ENCODE results near the gene TACC2.

TACC2 gene

DNA sequence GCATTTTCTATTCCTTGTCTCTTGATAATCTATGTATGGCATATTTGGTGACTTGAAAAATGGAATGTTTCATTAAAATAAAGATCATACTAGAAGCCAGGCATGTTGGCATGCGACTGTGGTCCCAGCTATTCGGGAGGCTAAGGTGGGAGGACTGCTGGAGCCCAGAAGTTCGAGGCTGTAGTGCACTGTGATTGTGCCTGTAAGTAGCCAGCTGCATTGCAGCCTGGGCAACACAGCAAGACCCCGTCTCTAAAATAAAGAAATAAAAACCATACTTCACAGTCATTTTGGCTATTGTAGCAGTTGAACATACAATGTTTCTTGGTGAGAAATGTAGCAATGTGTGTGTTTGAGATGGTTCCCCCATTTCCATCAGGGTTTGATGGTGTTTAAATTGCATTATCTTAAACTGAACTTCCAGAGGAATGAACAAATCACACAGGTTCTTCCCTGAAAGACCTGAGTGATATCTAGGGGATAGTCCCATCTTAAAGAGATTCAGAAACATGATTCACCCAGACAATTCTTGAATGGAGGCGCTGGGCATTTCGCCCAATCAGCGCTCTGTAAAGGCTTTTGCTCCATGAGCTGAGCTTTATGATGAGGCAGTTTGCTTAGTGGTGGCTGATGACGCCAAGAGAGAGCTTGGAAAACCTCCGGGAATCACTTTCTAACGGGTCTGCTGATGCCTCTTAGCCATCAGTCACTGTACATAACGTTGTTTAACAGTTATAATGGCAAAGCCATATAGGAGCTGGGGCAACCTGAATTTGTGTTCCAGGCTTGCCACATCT lies 262.7 kb downstream of the TACC2 start:
- no peak for DNase-seq (ENCODE audit: low spot score)

DNA sequence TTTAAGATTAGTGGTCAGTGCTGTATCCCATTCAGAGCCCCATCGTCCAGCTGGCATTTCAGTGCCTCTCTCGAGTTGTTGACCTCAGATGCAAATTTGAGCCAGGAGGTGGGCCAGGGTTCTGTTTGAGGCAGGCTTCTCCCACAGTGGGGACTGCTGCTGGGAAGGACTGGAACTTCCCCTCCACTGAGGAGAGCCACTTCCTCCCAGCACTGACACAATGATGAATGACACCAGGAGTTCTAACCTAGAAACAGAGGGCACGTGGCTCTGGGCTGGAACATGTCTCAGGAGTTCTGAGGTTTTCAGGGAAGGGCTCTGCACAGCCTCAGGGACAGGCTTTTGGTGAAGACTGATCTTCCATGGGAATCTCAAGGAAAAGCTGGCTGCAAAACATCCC lies 263.8 kb downstream of the TACC2 start:
- DNase-seq (ENCODE audit: low spot score) = no peak

DNA sequence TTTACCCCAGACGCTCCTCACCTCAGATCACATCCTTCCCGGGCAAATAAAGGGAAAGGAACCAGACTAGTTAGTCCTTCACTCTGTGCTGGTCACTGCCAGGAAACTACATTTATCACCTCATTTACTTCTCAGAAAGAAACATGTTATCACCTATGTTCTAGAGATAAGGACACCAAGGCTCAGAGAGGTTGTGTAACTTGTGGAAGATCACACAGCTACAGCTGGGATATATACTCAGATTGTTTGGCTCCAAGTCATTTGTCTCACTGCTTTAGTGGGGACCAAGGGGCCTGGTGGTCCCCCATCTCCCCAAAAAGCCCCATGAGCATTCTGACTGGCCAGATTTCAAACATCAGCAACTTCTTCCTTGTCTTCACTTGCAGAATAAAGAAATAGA lies 264.6 kb downstream of the TACC2 start:
- DNase-seq (ENCODE audit: low spot score) = no peak

DNA sequence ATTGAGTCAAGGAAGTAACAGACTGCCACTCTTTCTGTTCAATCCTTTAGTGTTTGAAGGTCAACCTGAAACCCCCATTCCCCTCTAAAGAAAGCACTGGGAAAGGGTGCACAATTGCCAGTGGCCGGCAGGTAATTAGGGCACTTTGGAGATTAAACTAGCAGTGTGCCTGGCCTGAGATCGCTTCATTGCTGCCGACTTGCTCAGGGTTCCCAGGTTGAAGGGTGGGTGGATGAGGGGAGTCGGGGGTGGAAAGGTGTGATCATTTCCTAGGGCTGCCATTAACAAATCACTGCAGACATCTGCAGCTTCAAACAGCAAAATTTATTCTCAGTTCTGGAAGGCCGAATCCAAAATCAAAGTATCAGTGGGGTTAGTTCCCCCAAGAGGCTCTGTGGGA lies 265.9 kb downstream of the TACC2 start:
- DNase-seq (ENCODE audit: low spot score) = no peak

DNA sequence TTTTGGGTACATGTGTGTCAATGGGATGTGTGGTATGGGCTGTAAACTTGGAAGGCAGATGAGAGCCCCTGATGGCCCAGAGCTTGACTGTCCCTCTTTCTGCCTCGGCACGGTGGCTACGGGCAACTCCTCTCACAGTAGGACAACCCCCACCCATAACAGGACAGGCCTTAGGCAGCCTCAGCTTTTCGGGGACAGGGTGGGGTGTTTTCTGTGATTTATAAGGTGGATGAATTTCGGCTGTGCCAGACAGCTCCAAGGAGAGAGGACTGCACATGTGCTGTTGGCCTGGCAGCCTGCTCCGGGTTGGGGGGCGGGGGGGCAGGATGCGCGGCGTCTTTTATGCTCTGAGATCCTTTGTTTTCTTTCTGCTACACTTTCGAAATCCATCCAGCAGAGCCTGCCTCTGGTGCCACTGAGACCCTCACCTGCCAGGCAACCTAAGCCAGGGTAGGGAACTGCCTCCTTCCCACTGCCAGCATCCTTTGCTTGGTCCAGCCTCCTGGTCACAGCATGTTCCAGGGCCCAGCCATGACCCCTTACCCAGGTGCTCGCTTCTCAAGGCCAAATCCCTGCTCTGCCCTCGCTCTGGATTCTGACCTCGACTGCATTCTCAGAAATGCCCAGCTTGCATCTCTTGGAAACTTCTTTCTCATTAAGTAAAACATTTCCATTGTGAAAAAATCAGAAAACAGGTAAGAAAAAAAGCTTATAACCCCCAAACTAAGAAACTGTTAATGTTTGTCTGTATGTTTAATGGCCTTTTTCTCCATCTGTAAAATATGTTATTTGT lies 266.7 kb downstream of the TACC2 start:
- DNase-seq (ENCODE audit: low spot score) = no peak

DNA sequence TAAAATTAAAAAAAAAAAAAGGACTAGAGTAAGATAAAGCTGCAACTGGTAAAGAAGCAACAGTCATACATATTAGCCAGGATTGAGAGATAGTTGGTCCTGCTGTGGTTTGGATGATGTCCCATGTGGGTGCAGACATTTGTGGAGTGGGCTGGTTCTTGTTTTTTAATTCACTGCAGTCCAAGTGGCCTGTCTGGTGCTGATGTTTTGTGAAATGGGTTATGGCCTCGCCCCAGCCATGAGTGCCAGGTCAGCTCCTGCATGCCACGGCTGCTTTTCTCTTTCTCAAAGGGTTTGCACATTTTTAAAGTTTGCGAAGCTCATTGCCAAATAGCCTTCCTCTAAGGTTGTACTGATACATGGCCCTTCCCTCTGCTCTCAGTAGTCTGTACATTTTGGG lies 268.1 kb downstream of the TACC2 start:
- DNase-seq (ENCODE audit: low spot score) = no peak

DNA sequence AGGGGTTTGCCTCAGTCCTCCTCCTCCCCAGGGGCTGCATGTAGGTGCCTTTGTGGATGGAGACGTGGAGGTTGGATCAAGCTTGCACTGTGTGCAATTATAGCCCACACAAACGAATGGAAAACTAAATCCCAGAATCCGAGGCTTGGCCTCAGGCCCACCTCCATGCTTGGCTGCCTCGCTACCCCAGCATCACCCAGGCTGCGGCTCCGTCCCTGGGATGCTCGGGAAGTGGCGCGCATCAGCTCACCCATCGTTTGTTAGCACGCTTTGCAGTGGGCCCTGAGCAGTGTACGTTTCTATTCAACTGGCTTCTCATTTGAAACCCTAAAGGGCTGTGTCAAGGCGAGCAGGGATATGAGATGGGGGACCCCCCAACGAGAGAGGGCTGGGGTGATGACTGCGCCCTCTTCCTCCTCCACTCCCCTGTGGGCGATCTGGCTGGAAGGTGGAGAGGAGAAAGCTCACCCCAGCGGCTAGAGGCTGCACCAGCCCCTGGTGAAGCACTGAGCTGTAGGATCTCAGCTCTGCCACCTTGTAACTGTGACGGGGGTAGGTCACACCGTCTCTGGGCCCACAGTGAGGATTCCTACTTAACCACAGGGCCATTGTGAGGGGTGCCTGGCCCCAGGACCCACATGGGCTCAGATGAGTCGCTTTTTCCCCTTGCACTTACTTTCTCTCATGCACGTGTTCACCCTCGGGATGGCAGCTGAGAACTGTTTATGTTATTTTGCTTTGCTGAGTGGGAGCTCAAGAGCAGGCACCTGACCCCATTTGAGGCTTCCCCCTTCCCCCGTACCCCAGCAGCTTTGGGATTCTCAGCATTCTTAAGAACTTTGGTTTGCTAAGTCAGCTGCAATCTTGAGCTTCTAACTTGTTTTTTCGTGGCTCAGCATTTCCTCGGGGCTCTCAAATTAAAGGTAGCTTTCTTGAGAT lies 269.4 kb downstream of the TACC2 start:
- DNase-seq (ENCODE audit: low spot score) = no peak

DNA sequence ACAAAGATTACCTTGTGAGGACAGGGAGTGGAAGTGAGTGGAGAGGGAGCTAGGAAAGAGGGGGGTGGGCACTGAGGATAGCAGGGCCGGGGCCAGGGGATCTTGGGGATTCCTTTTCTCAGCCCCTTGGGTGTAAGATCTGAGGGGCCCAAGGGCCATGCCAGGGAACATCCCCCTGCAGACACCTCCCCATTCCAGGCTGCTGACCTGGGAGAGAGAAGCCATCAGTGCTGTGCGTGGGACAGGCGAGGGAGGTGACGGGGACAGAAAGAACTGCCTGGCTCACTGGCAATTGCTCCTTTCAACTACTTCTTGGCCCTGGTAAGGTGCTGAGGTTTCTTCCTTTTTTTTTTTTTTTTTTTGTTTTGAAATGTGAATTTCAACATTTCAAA lies 270.1 kb downstream of the TACC2 start:
- DNase-seq (ENCODE audit: low spot score) = no peak

DNA sequence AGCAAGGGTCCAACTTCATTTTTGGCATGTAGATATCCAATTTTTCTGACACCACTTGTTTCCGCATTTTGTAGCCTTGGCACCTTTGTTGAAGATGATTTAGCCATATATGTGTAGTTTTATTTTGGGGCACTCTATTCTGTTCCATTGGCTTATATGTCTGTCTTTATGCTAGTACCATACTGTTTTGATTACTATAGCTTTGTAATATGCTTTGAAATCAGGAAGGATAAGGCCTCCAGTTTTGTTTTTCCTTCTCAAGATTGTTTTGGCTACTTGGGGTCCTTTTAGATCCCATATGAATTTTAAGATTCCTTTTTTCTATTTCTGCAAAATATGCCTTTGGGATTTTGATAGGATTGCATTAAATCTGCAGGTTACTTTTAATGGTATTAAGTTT lies 272.6 kb downstream of the TACC2 start:
- DNase-seq (ENCODE audit: low spot score) = no peak

DNA sequence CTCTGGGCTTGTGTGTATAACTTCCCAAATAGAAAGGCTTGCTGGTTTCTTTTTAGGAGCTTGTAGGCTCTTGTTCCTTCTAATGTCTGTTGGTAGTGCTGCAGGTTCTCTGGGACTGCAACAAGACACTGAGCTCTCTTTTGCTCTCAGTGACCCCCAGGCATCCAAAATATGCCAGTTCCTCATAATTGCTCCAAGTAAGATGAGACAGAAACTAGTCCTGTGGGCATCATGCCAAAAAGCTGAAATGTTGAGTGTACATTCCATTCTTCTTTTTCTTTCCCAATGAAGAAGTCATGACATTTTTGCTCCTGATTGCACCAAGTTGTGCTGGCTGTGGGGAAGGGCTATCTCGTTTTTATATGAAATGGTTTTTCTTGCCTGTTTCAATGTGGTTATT lies 275.0 kb downstream of the TACC2 start:
- DNase-seq (ENCODE audit: low spot score) = no peak

DNA sequence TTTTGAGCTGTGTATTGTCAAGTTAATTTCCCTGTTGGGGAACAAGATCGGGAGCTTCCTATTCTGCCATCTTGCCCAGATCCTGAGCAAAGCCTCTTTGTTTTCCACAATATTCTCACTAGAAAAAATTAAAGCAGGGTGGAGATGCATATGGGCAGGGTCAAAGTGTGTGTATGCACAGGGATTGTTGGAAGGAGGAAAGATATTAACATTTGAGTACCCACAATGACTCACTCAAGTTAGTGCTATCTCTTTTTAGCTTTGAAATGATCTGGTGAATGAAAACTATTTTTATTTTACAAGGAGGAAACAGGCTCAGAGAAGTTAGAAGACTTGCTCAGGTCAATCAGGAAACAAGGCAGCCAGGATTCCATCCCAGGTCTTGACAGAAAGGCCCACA lies 275.5 kb downstream of the TACC2 start:
- no peak for DNase-seq (ENCODE audit: low spot score)

DNA sequence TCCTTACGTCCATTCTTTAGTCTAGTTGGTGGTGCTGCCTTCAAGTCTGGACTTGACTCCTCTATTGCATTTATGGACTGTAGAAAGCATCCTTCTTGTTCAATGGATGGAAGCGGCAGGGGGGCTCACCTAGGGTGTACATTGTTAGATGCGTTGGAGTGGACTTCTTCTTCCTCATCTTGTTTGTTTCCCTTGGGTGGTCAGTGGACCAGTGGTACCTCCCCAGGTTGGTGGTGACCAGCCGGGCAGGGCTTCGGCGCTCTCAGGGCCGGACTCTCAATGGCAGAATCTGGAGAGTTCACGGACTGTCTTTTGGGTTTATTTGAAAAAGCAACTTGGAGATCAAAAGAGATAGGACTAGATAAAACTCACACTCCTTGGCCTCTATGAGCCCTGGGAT lies 276.0 kb downstream of the TACC2 start:
- no peak for DNase-seq (ENCODE audit: low spot score)

DNA sequence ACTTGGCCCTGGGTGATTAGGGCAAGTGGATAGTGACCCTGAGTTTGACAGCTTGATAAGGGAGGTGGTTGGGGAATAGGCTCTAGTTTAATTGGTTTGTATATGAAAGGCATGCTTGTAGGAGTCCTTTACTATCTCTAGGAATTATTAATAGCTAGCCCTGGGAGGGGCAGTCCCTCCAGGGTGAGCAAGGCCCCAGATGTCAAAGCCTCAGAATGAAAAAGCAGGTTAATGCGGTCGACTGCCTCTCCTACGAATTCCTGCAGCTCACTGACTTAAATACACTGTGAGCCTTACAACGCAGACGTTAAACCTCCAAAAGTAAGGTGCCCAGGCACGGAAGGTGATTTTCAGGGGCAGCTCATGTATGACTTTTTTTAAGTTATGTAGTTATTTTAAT lies 276.9 kb downstream of the TACC2 start:
- DNase-seq (ENCODE audit: low spot score) = no peak

DNA sequence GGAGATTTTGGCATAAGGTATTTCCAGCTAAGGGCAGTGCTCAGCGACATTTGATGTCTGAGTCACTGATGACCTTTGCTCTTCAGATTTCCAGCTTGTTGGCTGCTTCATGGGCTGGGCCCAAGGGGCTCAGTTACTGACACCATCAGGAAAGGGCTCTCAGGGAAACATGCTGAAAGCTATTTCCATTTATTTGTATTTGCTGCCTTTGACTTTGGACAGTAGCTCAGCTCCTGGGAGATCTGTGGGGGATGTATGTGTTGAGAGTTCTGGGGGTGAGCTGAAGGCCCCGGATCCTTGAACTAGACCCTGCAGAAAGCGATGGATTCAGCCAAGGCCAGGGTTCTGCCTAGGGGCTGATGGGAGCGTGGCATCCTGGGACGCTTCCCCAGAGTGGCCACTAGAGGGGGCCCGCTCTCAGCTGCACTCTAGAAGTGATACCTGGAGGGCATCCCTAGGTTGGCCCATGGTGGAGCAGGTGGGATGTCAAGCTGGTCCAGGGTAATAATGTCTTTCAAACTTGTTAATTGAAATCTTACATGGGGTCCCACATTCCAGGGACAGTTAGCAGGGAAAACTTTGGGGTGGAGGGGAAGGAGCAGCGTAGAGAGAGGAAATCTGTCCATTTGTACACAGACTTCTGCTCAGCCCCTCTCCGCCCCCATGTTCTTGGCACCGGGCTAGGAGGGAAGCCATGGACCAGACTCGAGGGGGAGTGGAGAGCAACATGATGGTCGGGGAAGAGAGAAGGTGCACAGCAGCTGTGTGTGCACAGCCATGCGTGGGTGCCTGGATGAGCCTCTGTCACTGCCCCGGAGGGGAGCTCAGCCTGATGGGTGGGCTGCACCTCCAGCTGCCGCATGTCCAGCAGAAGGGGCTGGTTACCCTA lies 279.1 kb downstream of the TACC2 start:
- peak; percentile 29 for DNase-seq (ENCODE audit: low spot score)

DNA sequence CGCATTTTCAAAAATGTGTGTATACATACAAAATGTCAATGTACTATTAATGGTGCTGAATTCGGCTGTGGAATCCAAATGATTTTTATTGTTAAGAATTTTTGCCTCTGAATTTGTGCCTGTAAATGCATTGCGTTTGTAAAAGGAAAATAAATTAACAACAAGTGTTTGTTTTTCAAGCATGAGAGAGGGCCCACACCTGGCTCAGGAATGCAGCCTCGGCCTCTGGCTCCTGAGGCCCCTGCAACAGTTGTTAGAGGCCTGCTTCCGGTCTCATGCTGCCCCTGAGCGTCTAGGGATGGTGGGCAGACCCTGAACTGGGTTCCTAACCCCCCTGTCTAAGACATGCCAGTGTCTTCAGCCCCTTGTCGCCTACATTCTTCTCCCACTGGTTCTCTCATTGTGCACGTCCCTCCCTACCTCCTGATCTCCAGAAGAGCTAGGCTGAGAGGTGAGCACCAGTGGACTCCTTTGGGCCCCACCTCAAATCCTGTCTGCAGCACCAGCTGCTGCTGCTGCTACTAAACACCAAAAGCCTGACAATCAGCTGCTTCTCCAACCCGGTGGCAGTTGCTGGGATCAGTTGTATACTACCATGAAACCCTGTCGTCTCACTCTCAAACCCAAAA lies 280.2 kb downstream of the TACC2 start:
- no peak for DNase-seq (ENCODE audit: low spot score)

DNA sequence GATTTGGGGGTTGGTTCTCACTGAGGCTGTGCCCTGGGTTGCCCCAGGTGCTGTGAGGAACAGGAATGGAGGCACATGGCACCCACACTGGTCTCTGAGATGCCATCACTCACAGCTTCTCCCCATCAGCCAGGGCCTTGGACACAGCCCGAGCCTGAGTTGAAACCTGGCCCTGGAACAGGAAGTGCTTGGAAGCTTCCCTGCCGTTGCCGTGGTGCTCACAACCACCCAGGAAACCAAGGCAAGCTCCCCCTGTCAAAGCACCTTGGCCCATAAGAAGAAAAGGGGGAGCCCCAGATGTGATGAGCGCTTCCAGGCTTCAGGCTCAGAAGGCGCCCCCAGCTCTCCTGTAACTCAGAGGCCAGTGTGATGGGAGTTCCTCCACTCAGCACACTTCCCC lies 282.1 kb downstream of the TACC2 start, which contains the start of gene BTBD16:
BTBD16 (plus strand) TSS at position 221 of the 400 bp plus-strand sequence. CDS start 3,786 bp downstream, outside the sequence.
- DNase-seq (ENCODE audit: low spot score) = no peak

DNA sequence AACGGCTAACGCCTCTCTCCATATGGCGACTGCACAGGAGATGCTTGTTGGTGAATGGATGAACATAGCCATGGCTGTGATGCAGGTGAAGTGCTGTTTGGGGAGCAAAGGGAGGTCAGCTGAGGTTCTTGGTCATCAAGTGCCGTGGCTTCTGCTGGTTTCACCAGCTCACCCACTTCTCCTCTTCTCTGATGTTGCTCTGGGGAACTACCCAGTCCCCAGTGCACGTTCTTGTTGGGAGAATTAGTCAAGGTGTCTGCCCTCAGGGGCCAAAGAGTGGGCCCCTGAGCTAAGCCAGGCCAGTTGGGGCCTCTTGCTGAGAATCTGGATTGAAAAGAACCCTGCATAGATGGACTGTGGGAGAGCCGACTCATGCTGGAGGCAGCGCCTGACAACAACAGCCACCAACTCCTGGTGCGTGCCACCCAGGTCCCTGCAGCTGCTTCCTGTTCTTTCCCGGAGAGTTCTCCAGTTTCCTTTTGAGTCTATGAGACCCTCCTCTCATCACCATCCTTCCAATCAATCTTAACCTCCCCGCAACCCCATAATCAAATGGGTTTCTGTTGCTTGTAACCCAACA lies 285.1 kb downstream of the TACC2 start:
- no peak for DNase-seq (ENCODE audit: low spot score)

DNA sequence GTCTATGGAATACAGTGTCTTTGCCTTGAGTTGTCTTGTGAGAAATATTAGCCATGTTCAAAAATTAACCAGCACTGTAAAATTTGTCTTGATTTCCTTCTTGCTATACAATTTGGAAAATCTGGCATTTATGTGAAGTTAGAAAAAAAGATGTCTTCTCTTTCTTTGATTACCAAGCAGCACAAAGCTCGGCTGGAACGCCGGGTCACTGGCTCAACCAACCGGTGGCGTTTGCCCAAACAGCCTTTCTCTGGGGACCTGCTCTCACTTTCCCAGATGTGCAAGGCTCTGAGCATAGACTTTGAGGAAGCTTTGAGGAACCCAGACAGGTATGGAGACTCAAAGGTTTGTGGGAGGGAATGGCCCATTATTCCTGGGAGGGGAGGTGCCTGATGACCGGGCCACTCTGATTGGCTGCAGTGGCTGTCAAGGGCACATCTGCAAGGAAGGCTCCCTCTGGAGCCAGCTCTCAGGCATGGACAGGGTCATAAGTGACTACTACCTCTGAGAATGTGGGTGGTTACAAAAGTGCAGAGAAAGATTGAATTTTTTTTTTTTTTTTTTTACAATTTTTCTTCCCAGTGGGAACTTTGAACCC lies 287.7 kb downstream of the TACC2 start:
- DNase-seq (ENCODE audit: low spot score) = no peak

DNA sequence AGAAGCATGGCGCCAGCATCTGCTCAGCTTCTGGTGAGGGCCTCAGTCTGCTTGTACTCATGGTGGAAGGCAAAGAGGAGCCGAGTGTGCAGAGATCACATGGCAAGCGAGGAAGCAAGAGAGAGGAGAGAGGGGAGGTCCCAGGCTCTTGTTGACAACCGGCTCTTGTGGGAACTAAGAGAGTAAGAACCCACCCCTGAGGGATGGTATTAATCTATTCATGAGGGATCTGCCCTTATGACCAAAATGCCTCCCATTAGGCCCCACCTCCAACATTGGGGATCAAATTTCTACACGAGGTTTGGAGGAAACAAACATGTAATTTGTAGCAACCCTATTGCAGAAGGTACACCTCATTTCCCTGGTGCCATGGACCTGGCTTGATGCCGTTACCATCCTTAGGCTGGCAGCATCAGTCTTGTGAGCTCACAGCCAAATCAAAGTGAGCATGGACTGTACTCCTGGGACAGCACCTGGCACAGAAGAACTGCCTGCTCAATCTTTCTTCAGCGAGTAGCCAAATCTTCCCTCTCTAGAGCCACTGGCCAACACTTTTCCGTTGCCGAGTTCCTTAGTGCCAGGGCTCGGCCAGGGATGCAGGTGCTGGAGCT lies 288.7 kb downstream of the TACC2 start:
- DNase-seq (ENCODE audit: low spot score) = no peak

DNA sequence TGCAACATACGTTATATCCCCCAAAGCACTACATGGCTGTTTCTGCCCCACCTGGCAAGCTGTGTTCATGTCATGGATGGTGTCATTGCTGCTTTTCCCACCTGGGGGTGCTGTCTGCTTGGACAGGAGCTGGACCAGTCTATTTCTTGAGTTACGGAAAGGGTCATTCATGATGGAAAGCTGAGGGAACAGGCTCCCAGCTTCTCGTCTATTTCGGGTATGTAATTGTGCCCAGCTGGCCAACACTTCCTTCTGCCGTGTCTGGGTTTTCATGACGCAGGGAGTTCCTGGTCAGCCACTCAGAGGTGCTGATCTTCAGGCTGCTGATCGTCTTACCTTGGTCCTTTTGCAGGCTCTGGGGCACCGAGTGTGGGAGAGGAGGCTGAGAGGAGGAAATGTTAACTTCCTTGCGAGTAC lies 290.8 kb downstream of the TACC2 start:
- peak; percentile 34 for DNase-seq (ENCODE audit: low spot score)

Data from cerebellar cortex (tissue), 1 donor.